Vagina (tissue), 2 donors: Measurements from ENCODE around the gene PTGES3L. TPM values are rescaled to one million over a fixed set of nuclear protein-coding genes. Genes with fewer than 3 reads are reported as not detected.
A peak's percentile ranks its signal among the peaks of the same experiment; 100 is the strongest.
"Not testable (repeated sequence)": the region's sequence is repeated elsewhere in the genome, so short reads cannot be mapped to it uniquely, and the experiment has no call there.

Experiments used
- DNase-seq, 2 donors: peaks; one replicate each; pipeline ENCODE4 v3.0.0-alpha.2; 2017; ENCODE audit errors: extremely low spot score in 2 of 2
- H3K27ac ChIP-seq: fragments of 200-600 bp; sonication (generic); one replicate; pipeline ENCODE4 v1.5.1; 2019
- H3K27me3 ChIP-seq: fragments of 200-600 bp; sonication (generic); one replicate; pipeline ENCODE4 v1.5.1; 2019
- H3K36me3 ChIP-seq, 2 donors: fragments of 200-600 bp; sonication (generic); one replicate each; pipeline ENCODE4 v1.5.1; 2017 to 2019
- H3K4me1 ChIP-seq: fragments of 200-600 bp; sonication (generic); one replicate; pipeline ENCODE4 v1.5.1; 2019
- H3K4me3 ChIP-seq, 2 donors: fragments of 200-600 bp; sonication (generic); 1 replicate in 1 of 2; 2 replicates in 1 of 2; pipeline ENCODE4 v1.5.1; 2016 to 2019
- H3K9me3 ChIP-seq: fragments of 200-600 bp; sonication (generic); one replicate; pipeline ENCODE4 v1.5.1; 2019
- CTCF ChIP-seq, 3 experiments: fragments of 450-650 bp in 2 of 3; fragments of 200-600 bp in 1 of 3; sonication (generic) in 1 of 3; IDR thresholded peaks; one replicate each; pipeline ENCODE4 v1.5.1; 2017 to 2019; ENCODE audit warnings: antibody characterized with exemption in 3 of 3, mild to moderate bottlenecking in 2 of 3, moderate library complexity in 2 of 3
- POLR2A ChIP-seq, 2 donors: fragments of 450-650 bp; IDR thresholded peaks; one replicate each; pipeline ENCODE4 v1.6.1; 2017; ENCODE audit warnings: antibody characterized with exemption in 2 of 2, mild to moderate bottlenecking in 2 of 2, moderate library complexity in 2 of 2
- POLR2AphosphoS5 ChIP-seq, 2 donors: sonication (generic); formaldehyde crosslinking; IDR thresholded peaks; one replicate each; pipeline ENCODE4 v1.9.0; 2017; ENCODE audit warnings: antibody characterized with exemption in 2 of 2, mild to moderate bottlenecking in 2 of 2, low read depth in 1 of 2; ENCODE audit not compliant: insufficient read depth in 1 of 2
- intact Hi-C: fragments of 100-400 bp; cut with DNase I; formaldehyde crosslinking; loops from one replicate; pipeline ENCODE4 v1.15.1; 2023
- total RNA-seq: library from RNA; depleted of rRNA; stranded (reverse); fragments of >200 nt; gene quantifications from one replicate; pipeline ENCODE4 v1.2.3, GENCODE V29; 2016

The PTGES3L gene
- total RNA-seq, 1 donor from 2014 or later: 1.5 TPM

- Histone ChIP-seq H3K4me1 (peaks cover 26% of the 10 kb centered on the region), H3K27ac (peak overlapping the region; percentile 68), H3K36me3 (no peaks in the 10 kb centered on the region), H3K4me3 (peak overlapping the region; percentile 77 to 88), H3K27me3 (no peaks in the 10 kb centered on the region), H3K9me3 (no peaks in the 10 kb centered on the region)
- no peak for DNase-seq
- TF ChIP-seq POLR2AphosphoS5 (IDR thresholded peaks at IDR 0.05; ENCODE audit: insufficient read depth in 1 of 2, low read depth in 1 of 2) (no peak), POLR2A (IDR thresholded peaks at IDR 0.05) (no peak), CTCF (IDR thresholded peaks at IDR 0.05) (no peak)
- intact Hi-C loops: no loop called here
These were observed 1.0 kb upstream of the PTGES3L start for GRCh38 chr17:42980766-42981397.

GRCh38 chr17:42980274-42980765, 440 bp upstream of the PTGES3L start, which contains the start of gene RUNDC1:
TSS of gene RUNDC1 (plus strand) at chr17:42980565. CDS start at chr17:42980577, 12 bp downstream.
- intact Hi-C loops: no loop called here
- H3K9me3 ChIP-seq: no peaks in the 10 kb centered on the region

GRCh38 chr17:42975701-42976100, 4.2 kb downstream of the PTGES3L start:
- H3K9me3 ChIP-seq, H3K4me3 ChIP-seq, H3K27me3 ChIP-seq, H3K27ac ChIP-seq, intact Hi-C loops, H3K36me3 ChIP-seq, DNase-seq: not testable (repeated sequence)
- H3K4me1 ChIP-seq: peaks cover 10% of the 10 kb centered on the region

More at GRCh38 chr17:42980274-42980765, 440 bp upstream of the PTGES3L start, which contains the start of gene RUNDC1:
- Histone ChIP-seq H3K27me3 (no peaks in the 10 kb centered on the region), H3K36me3 (no peaks in the 10 kb centered on the region), H3K4me1 (peaks cover 26% of the 10 kb centered on the region), H3K4me3 (peak within 1 kb of the TSS; percentile 77 to 88), H3K27ac (peak within 1 kb of the TSS; percentile 68)
- DNase-seq: no peak
- peak; percentile 66 to 77 for TF ChIP-seq POLR2AphosphoS5 (IDR thresholded peaks at IDR 0.05; ENCODE audit: insufficient read depth in 1 of 2, low read depth in 1 of 2)
- no peak for TF ChIP-seq CTCF (IDR thresholded peaks at IDR 0.05)
- no peak for TF ChIP-seq POLR2A (IDR thresholded peaks at IDR 0.05)

GRCh38 chr17:42975265-42975664, 4.6 kb downstream of the PTGES3L start:
- H3K4me3 ChIP-seq: no peak overlapping the region
- H3K9me3 ChIP-seq: no peaks in the 10 kb centered on the region
- TF ChIP-seq POLR2A (IDR thresholded peaks at IDR 0.05): no peak
- no peak for TF ChIP-seq CTCF (IDR thresholded peaks at IDR 0.05)
- no peak for TF ChIP-seq POLR2AphosphoS5 (IDR thresholded peaks at IDR 0.05; ENCODE audit: insufficient read depth in 1 of 2, low read depth in 1 of 2)
- no peaks in the 10 kb centered on the region for H3K36me3 ChIP-seq
- no peaks in the 10 kb centered on the region for H3K27me3 ChIP-seq
- intact Hi-C loops: no loop called here
- peaks cover 9% of the 10 kb centered on the region for H3K4me1 ChIP-seq
- DNase-seq: no peak
- no peak overlapping the region for H3K27ac ChIP-seq

GRCh38 chr17:42973323-42973722, 6.6 kb downstream of the PTGES3L start:
- intact Hi-C loops, H3K27ac ChIP-seq, DNase-seq, H3K9me3 ChIP-seq, H3K36me3 ChIP-seq, H3K4me3 ChIP-seq, H3K27me3 ChIP-seq, H3K4me1 ChIP-seq: not testable (repeated sequence)

GRCh38 chr17:42971589-42971988, 8.3 kb downstream of the PTGES3L start:
- H3K36me3 ChIP-seq: no peaks in the 10 kb centered on the region
- no peak overlapping the region for H3K27ac ChIP-seq
- no peaks in the 10 kb centered on the region for H3K27me3 ChIP-seq
- intact Hi-C loops: no loop called here
- TF ChIP-seq CTCF (IDR thresholded peaks at IDR 0.05) (no peak), POLR2A (IDR thresholded peaks at IDR 0.05) (no peak), POLR2AphosphoS5 (IDR thresholded peaks at IDR 0.05; ENCODE audit: insufficient read depth in 1 of 2, low read depth in 1 of 2) (no peak)
- no peak overlapping the region for H3K4me3 ChIP-seq
- H3K9me3 ChIP-seq: no peaks in the 10 kb centered on the region
- no peaks in the 10 kb centered on the region for H3K4me1 ChIP-seq
- no peak for DNase-seq
